K562 (cell line): ENCODE results near the gene VPREB1. TPM values are rescaled to one million over a fixed set of nuclear protein-coding genes. Genes with fewer than 3 reads are reported as not detected.

Source experiments
- ARID4B ChIP-seq: sonication (generic); formaldehyde crosslinking; IDR thresholded peaks from 2 replicates; pipeline ENCODE4 v1.8.0; 2022; ENCODE audit warnings: mild to moderate bottlenecking, missing genetic modification reagents
- GABPA ChIP-seq: fragments of 200-800 bp; sonication (Bioruptor generic); conservative IDR thresholded peaks from 2 replicates; pipeline ENCODE4 v1.6.1; 2016; ENCODE audit warnings: low read depth, missing genetic modification characterization, missing compliant biosample characterization
- KLF16 ChIP-seq: IDR thresholded peaks from 2 replicates; pipeline ENCODE4 v1.6.1; 2016; ENCODE audit warnings: antibody characterized with exemption
- MNT ChIP-seq, 2 experiments: fragments of 450-650 bp; conservative IDR thresholded peaks; 2 replicates each; pipeline ENCODE4 v1.6.1; 2017; ENCODE audit warnings: mild to moderate bottlenecking in 2 of 2, moderate library complexity in 2 of 2
- NELFE ChIP-seq: IDR thresholded peaks from 2 replicates; pipeline ENCODE4 v1.6.1; 2011; ENCODE audit warnings: mild to moderate bottlenecking; ENCODE audit not compliant: insufficient read depth, insufficient read length
- NR3C1 ChIP-seq: sonication (generic); formaldehyde crosslinking; IDR thresholded peaks from 2 replicates; pipeline ENCODE4 v1.8.1; 2022; ENCODE audit warnings: missing genetic modification reagents
- PHF20 ChIP-seq: fragments of 450-650 bp; IDR thresholded peaks from 2 replicates; pipeline ENCODE4 v1.6.1; 2018; ENCODE audit not compliant: partially characterized antibody
- POLR2A ChIP-seq: fragments of 450-650 bp; conservative IDR thresholded peaks from 2 replicates; pipeline ENCODE4 v1.6.1; 2016
- PRDM10 ChIP-seq: fragments of 450-650 bp; IDR thresholded peaks from 2 replicates; pipeline ENCODE4 v1.6.1; 2018; ENCODE audit not compliant: partially characterized antibody
- PRMT5 ChIP-seq: sonication (generic); formaldehyde crosslinking; IDR thresholded peaks from 2 replicates; pipeline ENCODE4 v1.5.0; 2020; ENCODE audit warnings: missing genetic modification reagents
- SIX5 ChIP-seq, 2 experiments: IDR thresholded peaks; 2 replicates each; pipeline ENCODE4 v1.6.1; 2011; ENCODE audit warnings: low read length in 2 of 2, borderline replicate concordance in 1 of 2, low read depth in 1 of 2, mild to moderate bottlenecking in 1 of 2, moderate library complexity in 1 of 2; ENCODE audit not compliant: insufficient read depth in 1 of 2
- SNRNP70 ChIP-seq: fragments of 200-400 bp; formaldehyde crosslinking; optimal IDR thresholded peaks from 2 replicates; pipeline ENCODE3; 2017; ENCODE audit warnings: low read depth, low read length
- SOX6 ChIP-seq: fragments of 450-650 bp; IDR thresholded peaks from 2 replicates; pipeline ENCODE4 v1.6.1; 2014; ENCODE audit warnings: mild to moderate bottlenecking
- ZNF277 ChIP-seq: fragments of 250-450 bp; sonication (Bioruptor Pico); IDR thresholded peaks from 2 replicates; pipeline ENCODE4 v1.8.0; 2022; ENCODE audit warnings: inconsistent platforms, mild to moderate bottlenecking, moderate library complexity, borderline replicate concordance
- ZNF644 ChIP-seq: fragments of 200-800 bp; sonication (Bioruptor generic); IDR thresholded peaks from 2 replicates; pipeline ENCODE4 v1.6.1; 2016; ENCODE audit warnings: low read depth, missing genetic modification characterization, missing compliant biosample characterization
- ZNF764 ChIP-seq: fragments of 250-450 bp; sonication (Bioruptor Pico); IDR thresholded peaks from 2 replicates; pipeline ENCODE4 v1.4.0; 2020; ENCODE audit warnings: low read depth, mild to moderate bottlenecking, moderate library complexity
- polyA plus RNA-seq, 8 experiments: library from polyadenylated mRNA; depleted of rRNA in 4 of 8; stranded (reverse) in 5 of 8; unstranded in 3 of 8; fragments of >200 nt; fragmentation: Nextera tagmentation in 2 of 8; fragmentation: Illumina TruSeq in 1 of 8; extraction: Ambion mirVana in 2 of 8; extraction: Trizol in 1 of 8; gene quantifications; 2 replicates each; pipeline versions ENCODE4 v1.2.1 to v1.2.3, GENCODE V29; 2011 to 2014; ENCODE audit warnings: inconsistent platforms in 1 of 8, missing spikeins in 1 of 8
- total RNA-seq, 7 experiments: library from RNA; depleted of rRNA in 6 of 7; stranded (reverse); fragments of >200 nt in 6 of 7; fragmentation: Illumina TruSeq in 2 of 7; extraction: Trizol in 2 of 7; gene quantifications; 2 replicates each; pipeline versions ENCODE4 v1.2.1 to v1.2.3, GENCODE V29; 2011 to 2021; ENCODE audit warnings: low replicate concordance in 1 of 7

Gene VPREB1
- total and polyA plus RNA-seq, 9 of the 15 experiments (the other 6 are each of a cell fraction or from before 2014, with no cell fraction given) = not detected

GRCh38 chr22:22195265-22196017 lies 49.1 kb upstream of the VPREB1 start (continued):
- TF ChIP-seq ZNF644 (tag) (no peak), SIX5 (IDR thresholded peaks at IDR 0.05; ENCODE audit: borderline replicate concordance in 1 of 2, insufficient read depth in 1 of 2, low read depth in 1 of 2, low read length in 2 of 2) (0 out of 4 replicates have a peak, but pooled peaks of 1 of the 2 experiments have one; percentile 4), ZNF764 (CRISPR knock-in tag) (peak; percentile 48; the same call in 1 of the 2 replicates), KLF16 (peak; percentile 90), SNRNP70 (peak; percentile 59), SOX6 (peak; percentile 81), POLR2A (no peak), PHF20 (no peak), GABPA (tag) (no peak), MNT (conservative IDR thresholded peaks at IDR 0.05) (no peak), PRDM10 (no peak), NELFE (no peak), NR3C1 (CRISPR knock-in tag) (no peak), ZNF277 (CRISPR knock-in tag) (no peak), ARID4B (CRISPR knock-in tag) (no peak; the same call in none of the 2 replicates), PRMT5 (CRISPR knock-in tag) (no peak)
